Measurements from ENCODE around the gene SESTD1. TPM values are rescaled to one million over a fixed set of nuclear protein-coding genes. Genes with fewer than 3 reads are reported as not detected.

SESTD1 gene
- total RNA-seq, 2 experiments from 2014 or later = 8.7 to 10.2 TPM

DNA sequence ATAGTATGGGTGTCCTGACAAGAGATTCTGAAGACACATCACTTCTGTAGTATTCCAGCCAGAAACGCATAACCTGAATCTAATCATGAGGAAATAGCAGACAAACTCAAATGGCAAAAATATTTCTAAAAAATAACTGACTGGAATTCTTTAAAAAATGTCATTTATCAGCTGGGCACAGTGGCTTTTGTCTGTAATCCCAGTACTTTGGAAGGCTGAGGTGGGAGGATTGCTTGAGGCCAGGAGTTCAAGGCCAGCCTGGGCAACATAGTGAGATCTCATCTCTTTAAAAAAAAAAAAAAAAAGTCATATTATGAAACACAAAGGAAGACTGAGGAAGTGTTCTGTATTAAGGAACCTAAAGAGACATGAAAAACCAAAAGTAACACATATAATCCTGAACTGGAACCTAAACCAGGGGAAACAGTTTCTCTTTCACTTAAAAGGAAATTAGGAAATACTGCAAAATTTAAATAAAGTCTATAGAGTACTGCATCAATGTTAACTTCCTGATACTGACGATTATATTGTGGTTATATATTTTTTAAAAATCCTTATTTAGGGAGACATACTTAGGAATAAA lies 29.9 kb downstream of the SESTD1 start:
- no peaks in the 10 kb centered on the region for H3K9me3 Mint-ChIP-seq

DNA sequence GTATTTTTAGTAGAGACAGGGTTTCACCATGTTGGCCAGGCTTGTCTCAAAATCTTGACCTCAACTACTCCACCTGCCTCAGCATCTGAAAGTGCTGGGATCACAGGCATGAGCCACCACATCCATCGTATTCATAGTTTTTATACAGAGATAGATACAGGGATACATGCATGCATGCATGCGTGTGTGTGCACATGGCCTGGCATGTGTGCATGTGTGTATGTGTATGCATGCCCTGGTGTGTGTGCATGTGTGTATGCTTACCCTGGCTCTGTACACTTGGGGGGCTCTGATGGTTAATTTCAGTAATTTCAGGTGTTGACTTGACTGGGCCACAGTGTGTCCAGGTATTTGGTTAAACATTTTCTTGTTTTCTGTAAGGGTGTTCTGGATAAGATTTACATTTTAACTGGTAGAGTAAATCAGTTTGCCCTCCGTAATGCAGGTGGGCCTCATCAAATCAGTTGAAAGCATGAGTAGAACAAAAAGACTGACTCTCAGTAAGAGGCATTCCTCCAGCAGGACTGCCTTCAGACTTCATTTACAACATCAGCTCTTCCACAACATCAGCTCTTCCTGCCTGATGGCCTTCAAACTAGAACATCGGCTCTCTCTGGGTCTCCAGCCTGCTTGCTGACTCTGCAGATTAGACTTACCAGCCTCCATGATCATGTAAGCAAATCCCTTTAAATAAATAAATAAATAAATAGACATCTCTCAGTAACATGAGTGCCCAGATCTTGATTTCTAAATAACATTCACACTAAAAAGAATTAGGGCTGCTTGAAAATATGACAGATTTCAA lies 30.8 kb downstream of the SESTD1 start:
- H3K9me3 Mint-ChIP-seq = no peaks in the 10 kb centered on the region
- TF ChIP-seq CTCF (IDR thresholded peaks at IDR 0.05) = no peak
- peaks cover 12% of the 10 kb centered on the region for H3K4me1 Mint-ChIP-seq (ENCODE audit: low read depth)
- no peaks in the 10 kb centered on the region for H3K9me3 ChIP-seq (ENCODE audit: control insufficient read depth in 1 of 2, insufficient read depth in 1 of 2, low read length in 2 of 2)
- intact Hi-C loops (cut with DNase I, micrococcal nuclease) = loop anchor here in 1 of 2 experiments (10.0 kb wide), 1 partner anchor 199 kb away; no protein-coding TSS in a partner anchor
- H3K36me3 Mint-ChIP-seq (ENCODE audit: low read depth) = no peaks in the 10 kb centered on the region
- no peak overlapping the region for H3K4me3 ChIP-seq (ENCODE audit: low read length)
- H3K27ac Mint-ChIP-seq = no peak overlapping the region
- ATAC-seq (ENCODE audit: poor library complexity) (no peak), DNase-seq (no peak)
- H3K27me3 ChIP-seq (ENCODE audit: control insufficient read depth in 1 of 2, insufficient read depth in 2 of 2, low read length in 2 of 2) = no peaks in the 10 kb centered on the region
- no peaks in the 10 kb centered on the region for H3K27me3 Mint-ChIP-seq
- no peak overlapping the region for H3K4me3 Mint-ChIP-seq
- H3K36me3 ChIP-seq (ENCODE audit: insufficient read depth, low read length) = no peaks in the 10 kb centered on the region
- ChIA-PET POLR2A (no interaction called here), CTCF (no interaction called here)
- H3K4me1 ChIP-seq (ENCODE audit: insufficient read depth, low read length) = no peaks in the 10 kb centered on the region
- no peak overlapping the region for H3K27ac ChIP-seq (ENCODE audit: low read depth in 1 of 2, low read length in 2 of 2)

More for the DNA sequence above, 29.9 kb downstream of the SESTD1 start:
- Mint-ChIP-seq H3K27me3 (no peaks in the 10 kb centered on the region), H3K4me3 (no peak overlapping the region), H3K27ac (no peak overlapping the region), H3K4me1 (ENCODE audit: low read depth) (peaks cover 22% of the 10 kb centered on the region), H3K36me3 (ENCODE audit: low read depth) (no peaks in the 10 kb centered on the region)
- no peak for ATAC-seq (ENCODE audit: poor library complexity)
- H3K27ac ChIP-seq (ENCODE audit: low read depth in 1 of 2, low read length in 2 of 2) = no peak overlapping the region
- ChIA-PET POLR2A (no interaction called here), CTCF (no interaction called here)
- no peaks in the 10 kb centered on the region for H3K27me3 ChIP-seq (ENCODE audit: control insufficient read depth in 1 of 2, insufficient read depth in 2 of 2, low read length in 2 of 2)
- no peaks in the 10 kb centered on the region for H3K9me3 ChIP-seq (ENCODE audit: control insufficient read depth in 1 of 2, insufficient read depth in 1 of 2, low read length in 2 of 2)
- no peak overlapping the region for H3K4me3 ChIP-seq (ENCODE audit: low read length)
- DNase-seq = peak in 1 of 14 experiments; percentile 25
- H3K36me3 ChIP-seq (ENCODE audit: insufficient read depth, low read length) = no peaks in the 10 kb centered on the region
- no peak for TF ChIP-seq CTCF (IDR thresholded peaks at IDR 0.05)
- H3K4me1 ChIP-seq (ENCODE audit: insufficient read depth, low read length) = no peaks in the 10 kb centered on the region
- intact Hi-C loops (cut with DNase I, micrococcal nuclease) = loop anchor here in 1 of 2 experiments (10.0 kb wide), 1 partner anchor 200 kb away; no protein-coding TSS in a partner anchor

DNA sequence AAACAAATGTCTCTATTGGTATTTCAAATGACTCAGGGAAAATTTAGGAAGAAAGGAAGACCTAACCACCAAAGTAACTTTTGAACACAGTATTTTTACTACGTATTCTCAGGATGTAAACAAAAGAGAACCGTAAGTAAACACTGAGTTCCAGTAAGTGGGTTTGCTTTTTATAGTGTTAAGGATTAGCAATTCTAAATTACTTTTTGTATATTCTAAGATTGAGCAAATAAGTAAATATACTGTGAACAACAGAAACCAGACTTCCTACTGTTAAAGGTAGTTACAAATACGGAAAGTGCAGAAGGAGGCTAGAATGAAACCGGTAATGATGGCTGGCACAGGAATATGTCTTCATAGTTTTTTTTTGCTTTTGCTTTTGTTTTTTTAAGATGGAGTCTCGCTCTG lies 31.5 kb downstream of the SESTD1 start:
- H3K36me3 ChIP-seq (ENCODE audit: insufficient read depth, low read length) = no peaks in the 10 kb centered on the region
- Mint-ChIP-seq H3K27me3 (no peaks in the 10 kb centered on the region), H3K27ac (no peak overlapping the region), H3K9me3 (no peaks in the 10 kb centered on the region), H3K36me3 (ENCODE audit: low read depth) (no peaks in the 10 kb centered on the region), H3K4me1 (ENCODE audit: low read depth) (peaks cover 5% of the 10 kb centered on the region), H3K4me3 (no peak overlapping the region)
- ATAC-seq (ENCODE audit: poor library complexity) (no peak), DNase-seq (no peak)
- H3K4me1 ChIP-seq (ENCODE audit: insufficient read depth, low read length) = no peaks in the 10 kb centered on the region
- CTCF ChIA-PET = no interaction called here
- POLR2A ChIA-PET = no interaction called here
- no peak overlapping the region for H3K27ac ChIP-seq (ENCODE audit: low read depth in 1 of 2, low read length in 2 of 2)
- intact Hi-C loops (cut with DNase I, micrococcal nuclease) = loop anchor here in 1 of 2 experiments (10.0 kb wide), 1 partner anchor 198 kb away; no protein-coding TSS in a partner anchor
- no peaks in the 10 kb centered on the region for H3K9me3 ChIP-seq (ENCODE audit: control insufficient read depth in 1 of 2, insufficient read depth in 1 of 2, low read length in 2 of 2)
- no peaks in the 10 kb centered on the region for H3K27me3 ChIP-seq (ENCODE audit: control insufficient read depth in 1 of 2, insufficient read depth in 2 of 2, low read length in 2 of 2)
- H3K4me3 ChIP-seq (ENCODE audit: low read length) = no peak overlapping the region
- TF ChIP-seq CTCF (IDR thresholded peaks at IDR 0.05) = no peak

Data from CD4-positive, alpha-beta T cell (primary cell).